SH-SY5Y (cell line): ENCODE results near the gene BMPR1A.

Experiments used
- GATA2 ChIP-seq: IDR thresholded peaks from 2 replicates; pipeline ENCODE4 v1.6.1; 2011; ENCODE audit warnings: mild to moderate bottlenecking, low read depth, low read length
- GATA3 ChIP-seq: IDR thresholded peaks from 2 replicates; pipeline ENCODE4 v1.6.1; 2011; ENCODE audit warnings: low read depth, mild to moderate bottlenecking, low read length, moderate library complexity

Gene BMPR1A

DNA sequence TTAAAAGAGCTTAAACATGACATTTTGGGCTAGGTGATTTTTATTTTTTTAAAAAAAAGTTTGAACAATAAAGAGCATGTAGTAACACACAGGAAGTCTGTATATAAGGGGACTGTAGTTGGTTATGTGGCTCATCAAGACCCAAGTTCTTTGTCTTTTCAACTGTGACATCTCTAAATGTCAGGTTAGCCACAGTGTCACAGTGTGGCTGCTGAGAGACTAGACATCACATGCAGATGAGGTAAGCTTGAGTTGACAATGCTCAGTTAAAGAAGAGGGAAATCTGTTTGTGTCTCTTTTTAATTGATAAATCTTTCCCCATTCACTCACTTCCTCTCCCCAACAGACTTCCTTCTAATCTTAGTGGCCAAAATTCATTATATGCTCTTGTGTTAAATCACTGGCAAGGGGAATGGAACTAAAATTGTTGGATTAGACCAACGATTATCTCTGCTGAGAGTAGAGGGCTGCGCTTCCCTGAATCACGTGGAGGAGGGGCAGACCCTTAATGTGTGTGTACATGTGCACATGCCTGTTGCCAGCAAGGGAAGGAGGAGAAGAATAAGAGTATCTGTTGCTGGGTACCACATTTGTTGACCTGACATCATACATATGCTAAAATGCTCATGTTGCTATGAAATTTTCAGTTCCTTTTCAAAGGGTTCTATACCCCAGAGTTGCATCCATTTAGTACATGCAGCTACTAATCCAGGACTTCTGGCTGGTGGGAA, 122.7 kb downstream of the BMPR1A start:
- TF ChIP-seq GATA2 = no peak
- no peak for TF ChIP-seq GATA3

DNA sequence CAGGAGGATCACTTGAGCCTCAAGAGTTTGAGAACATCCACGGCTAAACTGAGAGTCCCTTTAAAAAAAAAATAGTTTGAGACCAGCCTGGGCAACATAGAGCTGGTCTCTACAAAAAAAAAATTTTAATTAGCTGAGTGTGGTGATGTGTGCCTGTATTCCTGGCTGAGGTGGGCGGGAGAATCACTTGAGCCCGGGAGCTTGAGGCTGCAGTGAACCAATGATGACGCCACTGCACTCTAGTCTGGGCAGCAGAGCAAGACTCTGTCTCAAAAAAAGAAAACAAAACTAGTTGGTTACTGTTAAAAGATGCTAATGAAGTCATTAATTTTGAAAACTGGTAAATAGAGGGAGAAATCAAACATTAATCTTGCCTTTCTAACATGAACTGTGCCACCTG, 124.6 kb downstream of the BMPR1A start:
- TF ChIP-seq GATA2 = no peak
- TF ChIP-seq GATA3 = no peak

DNA sequence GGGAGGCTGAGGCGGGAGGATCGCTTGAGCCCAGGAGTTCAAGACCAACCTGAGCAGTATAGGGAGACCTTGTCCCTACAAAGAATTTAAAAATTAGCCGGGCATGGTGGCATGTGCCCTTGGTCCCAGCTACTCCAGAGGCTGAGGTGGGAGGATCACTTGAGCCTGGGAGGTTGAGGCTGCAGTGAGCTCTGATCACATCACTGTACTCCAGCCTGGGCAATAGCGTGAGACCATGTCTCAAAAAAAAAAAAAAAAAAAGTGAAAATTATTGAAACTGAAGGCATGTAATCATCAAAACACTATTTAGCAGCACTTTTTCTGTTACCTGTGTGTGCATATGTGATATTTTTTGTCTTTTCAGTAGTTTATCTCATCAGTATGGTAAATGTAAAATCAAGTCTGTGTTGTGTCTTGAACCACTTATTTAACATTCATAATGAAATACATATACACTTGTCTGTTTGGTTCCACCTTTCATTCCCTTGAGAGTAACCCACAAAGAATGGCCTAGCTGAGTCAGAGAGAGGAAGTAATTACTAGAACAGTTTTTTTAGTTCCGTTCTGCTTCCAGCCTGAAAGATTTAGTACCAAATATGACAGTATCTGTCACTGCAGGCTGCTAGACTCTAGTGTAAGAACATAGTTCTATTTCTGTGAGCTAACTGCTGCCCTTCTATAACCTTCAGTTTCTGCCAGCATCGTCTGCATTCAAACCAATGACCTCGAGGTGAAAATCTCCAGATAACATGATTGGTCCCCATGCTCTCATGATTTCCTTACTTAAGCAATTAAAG, 132.4 kb downstream of the BMPR1A start:
- TF ChIP-seq GATA3 (no peak), GATA2 (no peak)

DNA sequence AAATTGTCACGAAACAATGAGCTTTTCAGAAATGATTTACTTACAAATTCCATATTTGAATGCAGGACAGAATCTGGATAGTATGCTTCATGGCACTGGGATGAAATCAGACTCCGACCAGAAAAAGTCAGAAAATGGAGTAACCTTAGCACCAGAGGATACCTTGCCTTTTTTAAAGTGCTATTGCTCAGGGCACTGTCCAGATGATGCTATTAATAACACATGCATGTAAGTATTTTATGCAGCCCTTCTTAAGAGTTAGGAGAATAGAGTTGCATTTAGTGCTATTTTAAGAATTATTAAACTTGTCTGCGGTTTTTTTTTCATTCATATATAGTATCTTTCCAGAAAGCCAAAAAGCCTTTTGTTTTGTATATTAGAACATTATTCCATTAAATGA, 133.6 kb downstream of the BMPR1A start:
- no peak for TF ChIP-seq GATA3

DNA sequence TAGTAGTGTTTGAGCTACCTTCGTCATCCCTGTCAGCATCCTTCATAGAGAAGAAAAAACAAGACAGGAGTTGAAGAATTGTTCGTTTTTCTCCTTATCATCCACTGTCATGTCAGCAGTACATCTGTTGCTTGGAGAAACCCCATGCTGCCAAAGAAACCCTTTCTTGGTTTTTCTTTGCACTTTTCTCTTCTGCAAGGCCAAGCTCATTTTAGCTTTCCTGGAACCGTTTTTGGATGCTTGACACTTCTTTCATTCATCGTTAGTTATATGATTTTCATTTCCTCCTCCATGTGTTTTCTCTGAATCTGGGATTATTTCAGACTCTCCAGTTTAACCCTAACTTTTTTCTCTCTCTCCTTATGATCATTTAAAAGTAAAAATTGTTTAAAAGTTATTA, 142.1 kb downstream of the BMPR1A start:
- TF ChIP-seq GATA2 (no peak), GATA3 (no peak)

DNA sequence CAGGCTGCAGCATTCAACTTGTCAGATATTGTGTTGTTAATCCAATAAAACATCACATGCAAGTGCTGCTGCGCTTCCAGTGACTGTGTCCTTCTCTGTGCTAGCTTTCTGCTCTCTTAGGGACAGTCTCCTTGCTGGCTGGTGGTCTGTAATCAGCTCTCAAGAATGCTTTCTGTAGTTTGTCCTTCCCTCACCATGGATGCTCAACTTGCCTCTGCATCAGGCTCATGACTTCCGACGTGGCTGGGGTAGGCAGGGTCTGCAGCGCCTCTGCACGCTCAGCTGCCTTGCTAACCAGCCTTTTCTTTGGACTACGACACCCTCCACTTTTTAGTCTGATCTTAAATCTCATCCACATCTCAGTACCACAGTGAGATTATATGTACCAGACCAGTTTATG, 142.7 kb downstream of the BMPR1A start:
- no peak for TF ChIP-seq GATA2
- TF ChIP-seq GATA3 = no peak

DNA sequence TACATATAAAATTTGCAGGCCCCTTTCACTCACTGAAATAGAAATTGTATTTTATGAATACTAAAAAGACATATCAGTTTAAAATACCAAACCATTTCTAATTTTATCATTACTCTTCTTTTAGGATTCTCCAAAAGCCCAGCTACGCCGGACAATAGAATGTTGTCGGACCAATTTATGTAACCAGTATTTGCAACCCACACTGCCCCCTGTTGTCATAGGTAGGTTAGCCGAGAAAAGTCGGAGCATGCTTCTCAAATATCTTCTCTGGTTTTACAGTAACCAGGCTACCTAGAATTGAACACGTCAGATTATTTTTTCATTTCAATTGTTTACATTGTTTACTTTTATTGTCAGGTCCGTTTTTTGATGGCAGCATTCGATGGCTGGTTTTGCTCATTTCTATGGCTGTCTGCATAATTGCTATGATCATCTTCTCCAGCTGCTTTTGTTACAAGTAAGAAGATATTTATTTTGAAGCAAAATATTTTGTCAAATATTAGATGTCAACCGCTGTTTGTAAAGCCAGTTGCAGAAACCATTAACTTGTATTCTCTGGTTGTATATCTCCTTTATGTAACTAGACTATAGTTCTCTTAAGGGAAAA, 143.4 kb downstream of the BMPR1A start:
- TF ChIP-seq GATA3 = no peak

DNA sequence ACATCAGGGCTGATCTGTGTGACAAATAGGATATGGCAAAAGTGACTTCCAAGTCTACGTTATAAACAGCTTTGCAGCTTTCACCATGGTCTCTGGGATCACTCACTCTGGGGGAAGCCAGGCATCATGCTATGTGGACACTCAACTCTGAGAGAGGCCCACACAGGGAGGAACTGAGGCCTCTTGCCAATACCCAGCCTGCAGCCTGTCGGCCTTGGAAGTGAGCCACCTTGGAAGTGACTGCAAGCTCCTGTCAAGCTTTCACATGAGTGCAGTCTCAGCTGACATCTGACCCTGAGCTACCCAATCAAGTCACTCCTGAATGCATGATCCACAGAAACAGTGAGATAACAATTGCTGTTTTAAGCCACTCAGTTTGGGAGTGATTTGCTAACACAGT, 144.5 kb downstream of the BMPR1A start:
- TF ChIP-seq GATA3 (no peak), GATA2 (no peak)

DNA sequence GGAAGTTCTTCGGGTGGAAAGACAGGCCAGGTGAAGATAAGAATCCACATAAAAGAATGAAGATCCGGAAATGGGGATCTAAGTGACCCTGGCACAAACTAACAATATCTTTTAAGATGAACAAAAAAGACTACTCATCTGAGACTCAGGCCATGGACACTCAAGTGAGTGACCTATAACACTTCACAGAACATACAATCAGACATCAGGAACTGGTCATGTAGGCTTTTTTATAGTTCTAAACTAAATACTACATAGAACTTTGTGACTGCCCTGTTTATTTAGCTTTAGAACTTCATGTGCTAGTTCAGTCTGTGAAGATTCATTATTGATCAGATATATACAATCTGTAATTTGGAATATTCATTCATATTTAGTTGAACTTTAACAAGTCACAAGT, 148.2 kb downstream of the BMPR1A start:
- TF ChIP-seq GATA2 (no peak), GATA3 (no peak)

DNA sequence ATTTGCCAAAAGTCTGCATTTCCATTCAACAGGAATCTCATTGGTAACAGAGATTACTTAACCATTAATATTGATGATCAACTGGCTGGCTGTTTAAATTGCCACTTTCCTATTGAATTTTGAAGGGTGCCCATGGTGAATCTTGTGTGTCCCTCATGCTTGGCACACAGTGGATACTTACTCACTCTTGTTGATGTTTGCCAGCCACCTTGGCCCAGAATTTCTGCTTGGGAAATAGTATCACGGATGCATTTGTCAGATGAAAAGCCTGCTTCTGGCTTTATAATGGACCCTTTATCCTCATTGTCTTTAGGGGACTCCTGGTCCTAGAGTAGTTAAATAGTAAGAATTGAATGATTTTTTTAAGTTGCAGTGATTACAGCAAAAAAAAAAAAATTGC, 149.0 kb downstream of the BMPR1A start:
- TF ChIP-seq GATA2 (no peak), GATA3 (no peak)

DNA sequence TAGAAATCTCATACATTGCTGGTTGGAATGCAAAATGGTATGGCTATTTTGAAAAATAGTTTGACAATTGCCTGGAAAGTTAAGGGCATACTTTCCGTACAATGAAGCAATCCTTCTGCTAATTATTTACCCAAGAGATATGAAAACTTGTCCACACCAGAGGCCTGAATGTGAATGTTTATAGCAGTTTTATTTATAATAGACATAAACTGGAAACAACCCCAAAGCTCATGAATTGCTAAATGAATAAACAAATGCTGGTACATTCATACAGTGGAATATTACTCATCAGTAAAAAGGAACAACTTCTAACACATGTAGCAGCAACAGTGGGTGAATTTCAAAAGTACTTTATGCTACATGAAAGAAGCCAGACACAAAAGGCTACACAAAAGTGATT, 158.3 kb downstream of the BMPR1A start:
- no peak for TF ChIP-seq GATA3
- TF ChIP-seq GATA2 = no peak

DNA sequence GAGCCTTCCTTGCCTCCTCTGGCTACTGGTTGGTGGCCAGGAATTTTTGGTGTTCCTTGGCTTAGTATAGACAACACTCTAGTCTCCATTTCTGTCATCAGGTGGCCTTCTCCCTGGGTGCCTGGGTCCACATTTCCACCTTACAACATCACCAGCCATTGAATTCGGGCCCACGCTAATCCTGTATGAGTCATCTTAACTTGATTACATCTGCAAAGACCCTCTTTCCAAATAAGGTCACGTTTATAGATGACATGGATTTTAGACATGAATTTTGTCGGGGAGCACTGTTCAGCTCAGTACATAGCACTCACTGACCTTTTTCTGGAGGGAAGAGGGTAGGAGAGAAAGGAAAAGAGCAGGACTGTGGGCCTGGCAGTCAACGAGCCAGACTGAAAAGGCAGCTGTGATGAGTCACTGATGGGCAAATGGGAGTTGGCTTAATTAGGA, 161.6 kb downstream of the BMPR1A start:
- no peak for TF ChIP-seq GATA3
- TF ChIP-seq GATA2 = no peak

DNA sequence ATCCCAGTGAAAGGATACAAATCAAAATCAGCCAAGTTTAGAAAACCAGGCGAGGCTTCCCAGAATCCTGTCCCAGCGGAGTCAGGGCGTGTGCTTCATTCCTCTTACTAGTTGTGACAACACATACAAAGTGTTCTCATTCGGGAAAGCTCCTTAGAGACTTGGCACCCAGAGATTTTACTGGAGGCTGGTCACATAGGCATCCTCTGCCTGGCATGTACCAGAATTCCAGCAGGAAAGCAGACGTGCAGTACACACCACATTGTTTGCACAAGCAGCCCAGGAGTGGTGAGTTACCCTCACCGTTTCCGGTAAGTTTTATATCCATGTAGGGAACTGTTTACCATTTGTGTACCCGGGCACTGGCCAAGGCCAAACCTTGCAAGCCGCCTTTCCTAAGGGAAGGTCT, 166.1 kb downstream of the BMPR1A start:
- TF ChIP-seq GATA3 = no peak
- no peak for TF ChIP-seq GATA2

DNA sequence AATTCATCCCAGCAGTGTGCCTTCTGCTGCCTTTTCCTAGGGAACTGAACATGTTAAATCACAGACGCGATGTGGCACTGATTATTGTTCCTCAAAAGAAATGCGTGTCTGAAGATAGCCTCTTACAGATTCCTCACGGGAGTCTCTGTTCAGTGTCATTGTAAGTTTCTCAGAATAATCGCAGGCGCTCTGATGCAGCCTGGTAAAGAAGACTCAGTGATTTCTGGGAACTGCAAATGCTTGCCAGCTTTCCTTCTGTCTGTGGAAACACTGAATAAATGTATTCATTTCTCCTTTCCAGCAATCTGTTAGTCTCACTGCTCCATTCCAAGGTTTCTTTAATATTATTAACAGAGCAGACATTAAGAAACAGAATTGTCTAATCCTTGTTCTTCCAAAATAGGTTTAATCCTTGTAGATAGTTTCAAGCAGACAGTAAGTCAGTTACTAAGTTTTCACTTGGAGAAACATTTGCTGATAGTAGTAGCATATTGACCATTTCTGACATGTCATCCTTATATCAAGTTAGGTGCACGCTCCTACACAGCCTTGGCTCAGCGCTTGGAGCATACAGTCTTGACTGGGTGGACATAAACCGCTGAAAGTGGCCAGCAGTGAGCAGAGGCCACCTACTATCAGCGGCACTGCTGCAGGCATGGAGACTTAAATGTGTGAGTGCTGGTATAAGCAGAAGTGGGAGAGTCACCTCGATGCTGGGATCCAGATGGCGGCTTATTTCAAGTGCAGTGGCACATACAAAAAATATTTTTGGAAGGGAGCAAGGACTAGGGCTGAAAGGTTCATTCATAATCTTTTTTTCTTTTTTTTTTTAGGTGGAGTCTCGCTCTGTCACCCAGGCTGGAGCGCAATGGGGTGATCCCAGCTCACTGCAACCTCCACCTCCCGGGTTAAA, 173.3 kb downstream of the BMPR1A start:
- TF ChIP-seq GATA2 = no peak

DNA sequence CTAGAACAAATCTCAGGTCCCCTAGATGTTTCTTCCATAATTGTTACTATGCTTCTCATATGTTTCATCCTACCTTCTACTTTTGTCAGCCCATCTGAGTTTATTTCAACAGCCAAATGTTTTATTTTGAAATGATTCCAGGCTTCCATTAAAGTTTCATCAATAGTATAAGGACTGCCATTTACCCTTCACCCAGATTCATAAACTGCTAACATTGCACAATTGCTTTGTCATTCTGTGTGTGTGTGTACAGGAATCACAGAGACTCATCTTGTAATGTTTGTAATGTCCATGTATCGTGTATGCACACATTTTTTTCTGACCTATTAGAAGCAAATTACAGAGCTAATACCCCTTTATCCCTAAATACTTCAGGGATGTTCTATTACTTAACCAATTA, 175.5 kb downstream of the BMPR1A start:
- TF ChIP-seq GATA2 (no peak), GATA3 (no peak)
